K562 (cell line): ENCODE measurements around the gene NOL8. TPM values are rescaled to one million over a fixed set of nuclear protein-coding genes. Genes with fewer than 3 reads are reported as not detected.

Experiments
- ATAC-seq: fragments of 200-7000 bp; cut with Tn5 transposase; 3 replicates; pipeline ENCODE4 v1.9.1; 2020; ENCODE audit warnings: moderate library complexity
- BruUV-seq: library from RNA; stranded (reverse); fragments of 400-500 nt; replicated peaks from 2 replicates; lab custom pipeline; 2021; lab: Mats Ljungman, UMichigan
- CTCF ChIA-PET: fragments of 300-600 bp; formaldehyde crosslinking; extraction: SDS; loops from one replicate; lab custom pipeline; 2021; ENCODE audit warnings: low intra/inter-chr PET ratio; lab: Yijun Ruan, JAX
- POLR2A ChIA-PET: fragments of 300-600, 350-650 bp; sonication (Branson Sonifier 250); formaldehyde crosslinking; extraction: SDS; loops from one replicate; lab custom pipeline; 2021; ENCODE audit warnings: antibody characterized with exemption, inconsistent platforms; lab: Yijun Ruan, JAX
- DNase-seq, 4 experiments: peaks; one replicate each; pipeline versions ENCODE4 v3.0.0 to v3.0.0-alpha.2; 2011 to 2018; ENCODE audit warnings: low spot score in 3 of 4, mixed read lengths in 3 of 4; ENCODE audit errors: extremely low read depth in 1 of 4
- FAIRE-seq: peaks from 2 replicates; lab custom pipeline; 2011; peaks lifted over from hg19 to GRCh38; lab: Jason Lieb, UNC
- H2AFZ ChIP-seq: 2 replicates; pipeline ENCODE4 v1.6.0; 2011; ENCODE audit warnings: low read depth, low read length, control low read depth, inconsistent platforms
- H3K27ac ChIP-seq: fragments of 200-600 bp; 3 replicates; pipeline ENCODE4 v1.8.0; 2011; ENCODE audit warnings: low read depth, mild to moderate bottlenecking, control low read depth, inconsistent platforms, low read length, moderate library complexity, mixed read lengths; ENCODE audit errors: extremely low read depth
- H3K27me3 ChIP-seq, 2 experiments: fragments of 300-600 bp in 1 of 2; 2 replicates in 1 of 2; 3 replicates in 1 of 2; pipeline versions ENCODE4 v1.6.0 to v1.8.0; 2011; ENCODE audit warnings: inconsistent platforms in 2 of 2, low read length in 2 of 2, mild to moderate bottlenecking in 1 of 2, mixed read lengths in 1 of 2, moderate library complexity in 1 of 2; ENCODE audit not compliant: control insufficient read depth in 2 of 2, insufficient read depth in 2 of 2
- H3K36me3 ChIP-seq: fragments of 300-600 bp; 3 replicates; pipeline ENCODE4 v1.8.0; 2011; ENCODE audit warnings: mild to moderate bottlenecking, low read length, inconsistent platforms; ENCODE audit not compliant: control insufficient read depth, insufficient read depth
- H3K4me1 ChIP-seq, 2 experiments: fragments of 200-600 bp in 1 of 2; replicated peaks in 1 of 2; 2 replicates in 1 of 2; 3 replicates in 1 of 2; pipeline versions ENCODE4 v1.5.1 to v1.8.0; 2011; ENCODE audit warnings: inconsistent platforms in 2 of 2, low read length in 2 of 2, mild to moderate bottlenecking in 1 of 2, mixed read lengths in 1 of 2, moderate library complexity in 1 of 2; ENCODE audit not compliant: control insufficient read depth in 2 of 2, insufficient read depth in 2 of 2
- H3K4me2 ChIP-seq: 2 replicates; pipeline ENCODE4 v1.6.1; 2011; ENCODE audit warnings: low read length, control low read depth, inconsistent platforms, mixed read lengths; ENCODE audit not compliant: insufficient read depth
- H3K4me3 ChIP-seq: fragments of 200-600 bp; sonication (generic), shearing (Covaris generic); 2 replicates; pipeline ENCODE4 v1.5.1; 2016; ENCODE audit warnings: control low read depth, inconsistent platforms
- H3K79me2 ChIP-seq: fragments of 200-600 bp; 3 replicates; pipeline ENCODE4 v1.8.0; 2011; ENCODE audit warnings: low read length, inconsistent platforms; ENCODE audit not compliant: control insufficient read depth, insufficient read depth
- H3K9ac ChIP-seq, 2 experiments: 2 replicates each; pipeline versions ENCODE4 v1.6.0 to v1.6.1; 2011; ENCODE audit warnings: low read depth in 2 of 2, low read length in 2 of 2, control low read depth in 1 of 2, inconsistent platforms in 1 of 2, mild to moderate bottlenecking in 1 of 2, mixed read lengths in 1 of 2; ENCODE audit not compliant: insufficient read depth in 1 of 2
- H3K9me1 ChIP-seq: one replicate; pipeline ENCODE4 v1.6.0; 2011; ENCODE audit warnings: inconsistent platforms, mild to moderate bottlenecking, low read length, moderate library complexity; ENCODE audit not compliant: control insufficient read depth, insufficient read depth
- H3K9me3 ChIP-seq: replicated peaks from 2 replicates; pipeline ENCODE4 v1.5.1; 2011; ENCODE audit warnings: low read depth, low read length, inconsistent platforms; ENCODE audit not compliant: control insufficient read depth, insufficient read depth
- H4K20me1 ChIP-seq: replicated peaks from 2 replicates; pipeline ENCODE4 v1.6.1; 2011; ENCODE audit warnings: low read length, inconsistent platforms, mixed read lengths; ENCODE audit not compliant: control insufficient read depth, insufficient read depth
- CEBPG ChIP-seq, 3 experiments: fragments of 200-800 bp in 1 of 3; sonication (Bioruptor generic) in 1 of 3; sonication (generic) in 1 of 3; formaldehyde crosslinking in 1 of 3; IDR thresholded peaks in 2 of 3; conservative IDR thresholded peaks in 1 of 3; 2 replicates each; pipeline versions ENCODE4 v1.6.1 to v1.8.0; 2016 to 2022; ENCODE audit warnings: missing compliant biosample characterization in 2 of 3, missing genetic modification characterization in 2 of 3, mild to moderate bottlenecking in 1 of 3, missing genetic modification reagents in 1 of 3
- CXXC5 ChIP-seq: fragments of 250-450 bp; sonication (Bioruptor Pico); IDR thresholded peaks from 2 replicates; pipeline ENCODE4 v1.8.0; 2022; ENCODE audit warnings: inconsistent platforms, mild to moderate bottlenecking, moderate library complexity
- DNMT1 ChIP-seq: fragments of 450-650 bp; IDR thresholded peaks from 2 replicates; pipeline ENCODE4 v1.6.1; 2016; ENCODE audit warnings: antibody characterized with exemption, mild to moderate bottlenecking
- E2F1 ChIP-seq: sonication (generic); formaldehyde crosslinking; IDR thresholded peaks from 2 replicates; pipeline ENCODE4 v1.8.1; 2023; ENCODE audit warnings: mild to moderate bottlenecking, missing genetic modification reagents, moderate library complexity
- FUS ChIP-seq: fragments of 200-400 bp; formaldehyde crosslinking; optimal IDR thresholded peaks from 2 replicates; pipeline ENCODE3; 2017; ENCODE audit warnings: low read depth, low read length
- HCFC1 ChIP-seq: IDR thresholded peaks from 2 replicates; pipeline ENCODE4 v1.6.1; 2012; ENCODE audit warnings: low read depth, low read length, improper control_type of control experiment
- HNRNPH1 ChIP-seq: fragments of 200-400 bp; formaldehyde crosslinking; optimal IDR thresholded peaks from 2 replicates; pipeline ENCODE3; 2017; ENCODE audit warnings: low read depth, mild to moderate bottlenecking, low read length, moderate library complexity
- MCM5 ChIP-seq: fragments of 450-650 bp; IDR thresholded peaks from 2 replicates; pipeline ENCODE4 v1.6.1; 2016; ENCODE audit warnings: low read depth
- MXD1 ChIP-seq: fragments of 250-450 bp; sonication (Bioruptor Pico); IDR thresholded peaks from 2 replicates; pipeline ENCODE4 v1.8.0; 2021; ENCODE audit warnings: borderline replicate concordance, mild to moderate bottlenecking, moderate library complexity; ENCODE audit not compliant: poor library complexity, severe bottlenecking
- NCOA1 ChIP-seq: fragments of 450-650 bp; IDR thresholded peaks from 2 replicates; pipeline ENCODE4 v1.6.1; 2016; ENCODE audit warnings: low read depth
- NFIC ChIP-seq: fragments of 450-650 bp; IDR thresholded peaks from 2 replicates; pipeline ENCODE4 v1.6.1; 2017; ENCODE audit warnings: mild to moderate bottlenecking, inconsistent platforms
- RB1 ChIP-seq: fragments of 450-650 bp; IDR thresholded peaks from 2 replicates; pipeline ENCODE4 v1.6.1; 2017; ENCODE audit warnings: low read depth, mild to moderate bottlenecking
- RHOXF2B ChIP-seq: fragments of 250-450 bp; sonication (Bioruptor Pico); conservative IDR thresholded peaks from 2 replicates; pipeline ENCODE4 v1.5.1; 2021
- SP1 ChIP-seq: sonication (generic); formaldehyde crosslinking; IDR thresholded peaks from 2 replicates; pipeline ENCODE4 v1.8.1; 2022; ENCODE audit warnings: mild to moderate bottlenecking, missing genetic modification reagents
- ZSCAN32 ChIP-seq: fragments of 450-650 bp; formaldehyde crosslinking; IDR thresholded peaks from 2 replicates; pipeline ENCODE4 v1.4.0; 2020; ENCODE audit warnings: mild to moderate bottlenecking, moderate library complexity
- WGBS: fragments of 100-300 bp; shearing (Covaris generic); methylation state at CpG from one replicate; pipeline ENCODE4 v1.1.6; 2016; ENCODE audit warnings: low coverage, mixed read lengths; ENCODE audit not compliant: insufficient coverage; ENCODE audit errors: missing lambda C conversion rate; 5-methylcytosine and 5-hydroxymethylcytosine counted together
- in situ Hi-C: fragments of 300-500 bp; cut with MboI; formaldehyde crosslinking; loops from 4 replicates; pipeline ENCODE4 v1.15.0; 2018; ENCODE audit warnings: inconsistent platforms, mixed read lengths
- intact Hi-C: fragments of 100-400 bp; cut with micrococcal nuclease; formaldehyde crosslinking; loops from 2 replicates; pipeline ENCODE4 v1.14.2; 2022
- polyA plus RNA-seq, 8 experiments: library from polyadenylated mRNA; depleted of rRNA in 4 of 8; stranded (reverse) in 5 of 8; unstranded in 3 of 8; fragments of >200 nt; fragmentation: Nextera tagmentation in 2 of 8; fragmentation: Illumina TruSeq in 1 of 8; extraction: Ambion mirVana in 2 of 8; extraction: Trizol in 1 of 8; gene quantifications; 2 replicates each; pipeline versions ENCODE4 v1.2.1 to v1.2.3, GENCODE V29; 2011 to 2014; ENCODE audit warnings: inconsistent platforms in 1 of 8, missing spikeins in 1 of 8
- total RNA-seq, 7 experiments: library from RNA; depleted of rRNA in 6 of 7; stranded (reverse); fragments of >200 nt in 6 of 7; fragmentation: Illumina TruSeq in 2 of 7; extraction: Trizol in 2 of 7; gene quantifications; 2 replicates each; pipeline versions ENCODE4 v1.2.1 to v1.2.3, GENCODE V29; 2011 to 2021; ENCODE audit warnings: low replicate concordance in 1 of 7
- TF ChIP-seq, protein P1 (sequence below), 3 experiments: IDR thresholded peaks in 2 of 3; conservative IDR thresholded peaks in 1 of 3; 2 replicates each; pipeline ENCODE4 v1.5.1; 2011 to 2012; ENCODE audit warnings: low read length in 3 of 3, mild to moderate bottlenecking in 3 of 3, control low read depth in 2 of 3, improper control_type of control experiment in 1 of 3, inconsistent platforms in 1 of 3, low read depth in 1 of 3, mixed read lengths in 1 of 3, moderate library complexity in 1 of 3; ENCODE audit not compliant: insufficient read depth in 2 of 3
- TF ChIP-seq, protein P2 (sequence below): sonication (generic); IDR thresholded peaks from 2 replicates; pipeline ENCODE4 v1.6.1; 2016

NOL8 gene
- total and polyA plus RNA-seq, 9 of the 15 experiments (the other 6 are each of a cell fraction or from before 2014, with no cell fraction given) = 51.3 to 91.5 (median 58.7) TPM

GRCh38 chr9:92270511-92270910 lies 54.6 kb downstream of the NOL8 start (continued):
- TF ChIP-seq DNMT1 = no peak
- TF ChIP-seq MCM5 = no peak
- no peak for TF ChIP-seq HNRNPH1
- TF ChIP-seq, protein P1, sequence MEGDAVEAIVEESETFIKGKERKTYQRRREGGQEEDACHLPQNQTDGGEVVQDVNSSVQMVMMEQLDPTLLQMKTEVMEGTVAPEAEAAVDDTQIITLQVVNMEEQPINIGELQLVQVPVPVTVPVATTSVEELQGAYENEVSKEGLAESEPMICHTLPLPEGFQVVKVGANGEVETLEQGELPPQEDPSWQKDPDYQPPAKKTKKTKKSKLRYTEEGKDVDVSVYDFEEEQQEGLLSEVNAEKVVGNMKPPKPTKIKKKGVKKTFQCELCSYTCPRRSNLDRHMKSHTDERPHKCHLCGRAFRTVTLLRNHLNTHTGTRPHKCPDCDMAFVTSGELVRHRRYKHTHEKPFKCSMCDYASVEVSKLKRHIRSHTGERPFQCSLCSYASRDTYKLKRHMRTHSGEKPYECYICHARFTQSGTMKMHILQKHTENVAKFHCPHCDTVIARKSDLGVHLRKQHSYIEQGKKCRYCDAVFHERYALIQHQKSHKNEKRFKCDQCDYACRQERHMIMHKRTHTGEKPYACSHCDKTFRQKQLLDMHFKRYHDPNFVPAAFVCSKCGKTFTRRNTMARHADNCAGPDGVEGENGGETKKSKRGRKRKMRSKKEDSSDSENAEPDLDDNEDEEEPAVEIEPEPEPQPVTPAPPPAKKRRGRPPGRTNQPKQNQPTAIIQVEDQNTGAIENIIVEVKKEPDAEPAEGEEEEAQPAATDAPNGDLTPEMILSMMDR (IDR thresholded peaks at IDR 0.05 in 2 of 3, conservative IDR thresholded peaks at IDR 0.05 in 1 of 3; ENCODE audit: insufficient read depth in 2 of 3, low read depth in 1 of 3, low read length in 3 of 3) = no peak
- no peak for TF ChIP-seq RB1
- TF ChIP-seq NCOA1 = no peak
- no peak for TF ChIP-seq ZSCAN32
- TF ChIP-seq E2F1 = no peak
- no peak for TF ChIP-seq NFIC

DNA sequence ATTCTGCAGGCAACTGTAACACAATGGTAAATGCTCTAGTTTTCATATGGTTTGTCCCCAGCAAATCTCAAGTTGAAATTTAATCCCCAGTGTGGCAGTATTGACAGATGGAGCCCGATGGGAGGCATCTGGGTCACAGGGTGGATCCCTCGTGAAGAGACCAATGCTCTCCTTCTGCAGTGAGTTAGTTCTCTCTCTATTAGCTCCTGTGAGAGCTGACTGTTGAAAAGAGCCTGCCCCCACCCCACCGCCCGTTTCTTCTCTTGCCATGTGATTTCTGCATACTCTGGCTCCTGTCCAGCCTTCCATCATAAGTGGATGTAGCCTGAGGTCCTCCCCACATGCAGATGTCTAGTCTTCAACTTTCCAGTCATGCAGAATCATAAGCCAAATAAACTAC lies 58.7 kb downstream of the NOL8 start:
- Histone ChIP-seq H3K4me3 (no peak overlapping the region), H3K9me1 (no peaks in the 10 kb centered on the region), H3K79me2 (peaks cover 6% of the 10 kb centered on the region; the same call in 2 of the 3 replicates), H3K9me3 (no peaks in the 10 kb centered on the region), H3K9ac (no peak overlapping the region), H3K27me3 (no peaks in the 10 kb centered on the region), H2AFZ (no peak overlapping the region), H3K4me2 (no peak overlapping the region), H4K20me1 (no peaks in the 10 kb centered on the region), H3K4me1 (no peaks in the 10 kb centered on the region), H3K36me3 (peaks cover 99% of the 10 kb centered on the region), H3K27ac (no peak overlapping the region)
- BruUV-seq = no TSS peak
- DNase-seq (no peak), FAIRE-seq (no peak), ATAC-seq (no peak)
- ChIA-PET CTCF (no interaction called here), POLR2A (interaction anchor here (0.6 to 5.5 kb wide), 7 partner anchors 8 to 1590 kb away, joined by 3 to 51 read pairs (median 3); no protein-coding TSS in a partner anchor)
- WGBS = 86% methylated on average over 4 of the region's 4 CpGs
- intact Hi-C loops (no loop called here), in situ Hi-C loops (no loop called here)
- TF ChIP-seq CEBPG (CRISPR knock-in tag; IDR thresholded peaks at IDR 0.05) (no peak), CEBPG (tag; conservative IDR thresholded peaks at IDR 0.05 in 1 of 2, IDR thresholded peaks at IDR 0.05 in 1 of 2) (no peak), MXD1 (CRISPR knock-in tag) (no peak), FUS (no peak), HCFC1 (no peak), CXXC5 (CRISPR knock-in tag) (no peak), RHOXF2B (no peak), SP1 (CRISPR knock-in tag) (no peak)
- TF ChIP-seq, protein P2, sequence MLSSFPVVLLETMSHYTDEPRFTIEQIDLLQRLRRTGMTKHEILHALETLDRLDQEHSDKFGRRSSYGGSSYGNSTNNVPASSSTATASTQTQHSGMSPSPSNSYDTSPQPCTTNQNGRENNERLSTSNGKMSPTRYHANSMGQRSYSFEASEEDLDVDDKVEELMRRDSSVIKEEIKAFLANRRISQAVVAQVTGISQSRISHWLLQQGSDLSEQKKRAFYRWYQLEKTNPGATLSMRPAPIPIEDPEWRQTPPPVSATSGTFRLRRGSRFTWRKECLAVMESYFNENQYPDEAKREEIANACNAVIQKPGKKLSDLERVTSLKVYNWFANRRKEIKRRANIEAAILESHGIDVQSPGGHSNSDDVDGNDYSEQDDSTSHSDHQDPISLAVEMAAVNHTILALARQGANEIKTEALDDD = no peak
